Measurements from ENCODE around the gene PRRG1.

GRCh38 chrX:37350034-37350365 is 836 bp downstream of the PRRG1 start:
- TF ChIP-seq CTCF (IDR thresholded peaks at IDR 0.05) = no peak
- TF ChIP-seq, protein P1, sequence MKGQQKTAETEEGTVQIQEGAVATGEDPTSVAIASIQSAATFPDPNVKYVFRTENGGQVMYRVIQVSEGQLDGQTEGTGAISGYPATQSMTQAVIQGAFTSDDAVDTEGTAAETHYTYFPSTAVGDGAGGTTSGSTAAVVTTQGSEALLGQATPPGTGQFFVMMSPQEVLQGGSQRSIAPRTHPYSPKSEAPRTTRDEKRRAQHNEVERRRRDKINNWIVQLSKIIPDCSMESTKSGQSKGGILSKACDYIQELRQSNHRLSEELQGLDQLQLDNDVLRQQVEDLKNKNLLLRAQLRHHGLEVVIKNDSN (IDR thresholded peaks at IDR 0.05; ENCODE audit: borderline replicate concordance, low read depth) = no peak
- no peak for TF ChIP-seq REST (IDR thresholded peaks at IDR 0.05; ENCODE audit: low read depth, low read length)
- no peak for TF ChIP-seq JUND (IDR thresholded peaks at IDR 0.05)
